HG03457 (cell line): ENCODE measurements around the gene BANK1.

ENCODE experiments used
- ATAC-seq: cut with Tn5 transposase; IDR thresholded peaks from one replicate; pipeline ENCODE4 v1.9.1; 2021; ENCODE audit warnings: moderate number of reproducible peaks; ENCODE audit not compliant: unreplicated experiment

Gene BANK1

DNA sequence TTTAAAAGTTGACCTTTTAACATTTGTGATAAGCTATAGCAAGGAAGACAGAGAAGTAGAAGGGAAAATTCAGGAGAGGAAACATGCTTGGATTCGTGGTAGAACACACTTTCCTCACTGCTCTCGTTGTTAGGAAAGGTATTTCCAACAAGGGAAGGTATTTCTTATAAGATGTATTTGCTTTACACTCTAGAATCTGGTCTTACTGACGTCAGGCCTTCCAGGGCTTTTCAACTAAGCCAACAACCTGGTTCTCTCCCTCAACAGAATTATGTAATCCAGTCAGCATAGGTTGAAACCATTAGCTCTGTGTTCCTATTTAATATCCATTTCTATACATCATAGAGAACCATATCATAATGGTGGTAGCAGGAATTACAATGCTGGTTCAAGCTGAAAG lies 312.8 kb downstream of the BANK1 start:
- ATAC-seq, result no peak

DNA sequence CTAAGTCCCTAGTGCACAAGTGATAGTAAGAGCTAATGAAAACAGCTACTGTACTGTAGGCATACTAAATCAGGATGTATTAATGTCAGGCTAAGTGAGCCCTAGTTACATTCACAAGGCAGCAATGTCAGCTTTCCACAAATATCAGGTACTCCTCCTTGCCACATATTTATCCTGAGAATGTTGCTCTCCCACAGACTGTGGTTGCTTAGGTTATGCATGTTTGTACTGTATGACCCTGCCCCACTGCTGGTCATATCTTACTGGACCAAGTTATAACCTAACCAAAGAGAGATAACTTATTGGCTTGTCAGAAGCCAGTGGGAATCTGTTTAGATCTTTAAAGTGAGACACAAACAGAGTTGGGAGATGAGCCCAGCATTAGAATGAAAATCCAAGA lies 313.7 kb downstream of the BANK1 start:
- no peak for ATAC-seq

- no peak for ATAC-seq
Observed at GRCh38 chr4:102105983-102106382, 315.5 kb downstream of the BANK1 start.

DNA sequence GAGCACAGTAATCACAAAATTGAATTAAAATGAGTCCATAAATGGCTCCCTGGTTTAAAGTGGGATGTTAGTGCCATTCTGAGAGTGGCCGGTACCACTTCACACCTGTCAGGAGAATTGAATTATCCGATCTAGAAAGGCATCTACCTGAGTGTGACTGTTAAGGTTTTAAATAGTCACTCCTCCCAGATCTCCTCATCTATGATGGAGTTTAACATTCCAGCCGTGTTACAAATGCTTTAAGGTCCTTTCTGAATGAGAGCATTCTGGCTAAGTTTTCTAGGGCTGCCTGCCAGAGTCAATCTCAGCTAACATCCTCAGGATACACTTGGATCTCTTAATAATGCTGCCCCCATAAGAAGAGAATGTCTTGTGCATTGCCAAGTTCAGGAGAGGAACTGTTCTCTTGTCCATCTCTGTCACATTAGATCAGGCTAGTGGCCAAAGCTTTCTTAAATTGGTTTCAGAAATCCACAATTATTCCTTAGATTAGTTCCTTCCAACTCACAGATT lies 323.6 kb downstream of the BANK1 start:
- ATAC-seq, result no peak

DNA sequence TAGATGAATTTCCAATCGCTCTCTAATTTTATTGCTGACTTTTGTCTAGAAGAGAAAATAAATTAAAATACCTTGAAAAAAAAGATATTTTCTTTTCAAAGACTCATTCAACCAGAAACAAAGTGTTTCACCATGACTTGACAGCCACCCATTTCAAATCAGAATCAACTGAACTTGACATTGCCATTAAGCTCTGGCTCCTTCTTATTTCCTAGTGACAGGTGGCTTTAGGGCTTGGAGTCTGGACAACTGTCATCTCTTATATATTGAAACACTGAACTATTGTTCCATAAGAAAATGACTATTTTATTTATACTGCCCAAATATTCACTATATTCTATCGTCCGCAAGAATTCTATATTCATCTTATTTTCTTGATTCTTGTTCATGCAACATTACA lies 325.6 kb downstream of the BANK1 start:
- ATAC-seq, result no peak

DNA sequence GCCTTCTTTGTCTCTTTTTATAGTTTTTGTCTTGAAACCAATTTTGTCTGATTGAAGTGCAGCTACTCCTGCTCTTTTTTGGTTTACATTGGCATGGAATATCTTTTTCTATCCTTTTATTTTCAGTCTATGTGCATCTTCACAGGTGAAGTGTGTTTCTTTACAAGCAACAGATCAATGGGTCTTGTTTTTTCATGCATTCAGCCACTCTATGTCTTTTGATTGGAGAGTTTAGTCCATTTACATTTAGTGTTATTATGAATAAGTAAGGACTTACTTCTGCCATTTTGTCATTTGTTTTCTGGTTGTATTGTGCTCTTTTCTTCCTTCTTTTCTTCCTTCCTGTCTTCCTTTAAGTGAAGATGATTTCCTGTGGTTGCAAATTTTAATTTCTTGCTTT lies 330.3 kb downstream of the BANK1 start:
- ATAC-seq, result no peak
